GM21786 (cell line): ENCODE measurements around the gene ANKLE1.
"Not testable (repeated sequence)": the region's sequence is repeated elsewhere in the genome, so short reads cannot be mapped to it uniquely, and the experiment has no call there.

Source experiments
- ATAC-seq: cut with Tn5 transposase; IDR thresholded peaks from one replicate; pipeline ENCODE4 v1.9.1; 2021; ENCODE audit not compliant: unreplicated experiment

ANKLE1 gene

DNA sequence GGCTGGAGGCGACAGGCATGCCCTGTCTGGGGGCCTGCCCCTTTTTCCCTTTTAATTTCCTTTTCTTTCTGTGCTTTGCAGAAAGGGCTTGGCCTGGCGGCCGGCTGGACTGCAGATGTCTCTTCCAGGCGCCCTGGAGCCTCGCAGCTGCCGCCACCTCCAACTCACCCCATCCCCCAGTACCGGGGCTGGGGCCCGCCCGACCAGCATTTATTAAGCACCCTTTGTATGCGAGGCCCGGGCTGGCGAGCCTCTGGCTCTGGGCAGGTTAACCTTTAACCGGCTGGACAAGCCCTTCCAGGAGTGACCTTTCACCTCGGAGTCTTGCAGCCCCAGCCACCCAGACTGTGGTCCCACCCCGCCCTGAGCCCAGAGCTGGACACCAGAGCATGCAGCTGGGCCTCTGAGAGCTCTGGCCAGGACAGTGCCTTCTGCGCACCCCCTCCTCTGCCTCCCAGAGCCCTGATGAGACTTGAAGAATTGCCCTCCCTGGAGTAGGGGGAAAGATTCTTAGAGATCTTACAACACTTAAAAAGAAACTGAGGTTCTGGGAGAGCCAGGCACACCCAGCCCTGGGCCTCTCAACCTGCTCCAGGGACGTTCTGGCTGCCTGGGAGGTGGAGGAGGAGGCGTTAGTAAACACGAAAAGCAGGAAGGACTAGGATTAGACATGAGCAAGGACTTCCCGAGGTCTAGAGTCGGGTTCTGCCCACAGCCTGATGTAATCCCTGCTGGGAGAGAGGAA, 34.8 kb upstream of the ANKLE1 start:
- ATAC-seq = no peak

DNA sequence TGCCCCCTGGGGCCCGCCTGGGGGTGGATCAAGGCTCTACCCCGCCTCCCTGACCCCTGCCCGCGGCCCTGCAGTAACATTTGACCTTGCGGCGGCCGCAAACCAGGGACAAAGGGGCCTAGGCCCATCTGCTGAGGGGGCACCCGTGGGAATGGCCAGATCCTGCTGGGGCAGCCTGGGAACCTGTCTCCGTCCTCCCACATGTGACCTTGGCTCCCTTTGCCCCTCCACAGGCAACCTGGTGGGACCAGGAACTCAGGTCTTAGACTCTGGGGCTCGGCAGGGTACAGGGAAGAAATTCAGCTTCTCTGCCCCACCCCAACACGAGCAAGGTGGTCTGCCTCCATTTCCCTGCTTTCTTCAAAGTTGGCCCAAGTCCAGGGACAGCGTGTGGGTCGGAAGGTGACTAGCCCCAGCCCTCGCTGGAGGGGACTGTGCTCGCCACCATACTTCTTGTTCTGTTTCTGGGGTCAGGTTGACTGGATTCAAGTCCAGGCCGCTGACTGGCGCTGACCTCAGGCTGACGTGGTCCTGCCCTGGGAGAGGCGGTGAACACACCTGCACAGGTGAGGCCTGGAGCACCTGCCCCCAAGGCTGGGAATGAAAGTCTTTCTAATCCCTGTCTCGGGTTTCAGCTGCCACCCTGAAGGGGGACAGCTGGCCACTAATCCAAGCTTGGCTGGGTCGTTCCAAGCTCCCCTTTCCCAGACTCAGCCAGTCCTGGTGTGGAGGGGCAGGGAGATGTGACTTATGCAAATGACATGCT, 33.5 kb upstream of the ANKLE1 start:
- ATAC-seq = no peak

DNA sequence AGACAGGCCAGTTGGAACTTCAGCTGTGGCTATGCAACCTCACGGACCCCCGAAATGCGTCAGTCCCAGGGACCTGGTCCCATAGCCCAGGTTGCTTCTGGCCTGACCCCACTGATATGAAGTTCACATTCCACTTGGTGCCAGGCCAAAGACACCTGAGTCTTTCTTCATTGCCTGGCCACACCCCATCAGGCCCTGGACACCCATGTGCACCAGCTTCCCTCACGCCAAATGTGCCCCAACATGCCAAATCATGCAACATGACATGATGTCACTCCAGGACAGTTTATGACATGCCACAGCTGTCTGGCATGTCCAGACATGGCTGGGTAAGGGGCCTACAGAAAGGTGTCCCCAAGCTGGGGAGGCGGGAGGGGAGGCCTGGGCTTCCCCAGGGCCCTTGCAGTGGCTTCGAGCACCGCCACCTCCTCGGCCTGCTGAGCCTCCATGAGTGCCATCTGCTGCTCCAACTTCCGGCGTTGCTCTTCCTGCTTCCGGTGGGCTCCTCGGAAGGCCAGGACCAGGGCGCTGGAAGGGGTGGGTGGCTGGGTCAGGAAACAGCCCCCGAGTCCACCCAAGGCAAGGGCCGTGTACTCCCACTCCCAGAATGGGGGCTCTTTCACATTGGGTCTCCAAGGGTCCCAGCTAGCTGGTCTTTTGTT, 31.7 kb upstream of the ANKLE1 start:
- no peak for ATAC-seq

DNA sequence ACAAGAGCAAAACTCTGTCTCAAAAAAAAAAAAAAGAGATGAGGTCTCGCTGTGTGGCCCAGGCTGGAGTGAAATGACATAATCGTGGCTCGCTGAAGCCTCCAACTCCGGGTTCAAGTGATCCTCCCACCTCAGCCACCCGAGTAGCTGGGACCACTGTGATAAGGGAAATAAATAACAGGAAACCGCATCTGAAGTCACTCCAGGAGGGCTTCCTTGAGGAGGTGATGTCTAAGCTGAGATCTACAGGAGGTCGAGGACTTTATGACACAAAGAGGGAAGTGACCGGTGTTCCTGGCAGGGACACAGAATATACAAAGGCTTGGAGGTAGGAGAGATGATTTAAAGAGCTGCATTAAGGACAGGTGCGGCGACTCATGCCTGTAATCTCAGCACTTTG, 27.1 kb upstream of the ANKLE1 start:
- ATAC-seq = no peak

DNA sequence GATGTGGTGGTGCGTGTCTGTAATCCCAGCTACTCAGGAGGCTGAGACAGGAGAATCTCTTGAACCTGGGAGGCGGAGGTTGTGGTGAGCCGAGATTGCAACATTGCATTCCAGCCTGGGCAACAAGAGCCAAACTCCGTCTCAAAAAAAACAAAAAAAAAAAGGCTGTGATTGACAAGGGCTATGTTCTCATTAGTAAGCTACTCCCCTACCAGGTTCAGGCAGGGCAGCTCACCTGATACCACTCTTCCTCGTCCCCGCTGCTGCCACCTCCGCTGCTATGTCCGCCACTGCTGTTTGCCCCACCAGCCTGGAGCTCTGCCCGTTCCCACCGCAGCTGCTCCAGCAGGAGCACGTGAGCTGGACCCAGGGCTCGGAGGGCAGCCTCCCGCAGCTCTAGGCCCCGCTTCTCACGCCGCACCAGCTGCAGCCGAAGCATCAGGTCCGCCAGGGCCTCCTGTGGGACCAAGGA, 26.5 kb upstream of the ANKLE1 start:
- ATAC-seq = no peak

DNA sequence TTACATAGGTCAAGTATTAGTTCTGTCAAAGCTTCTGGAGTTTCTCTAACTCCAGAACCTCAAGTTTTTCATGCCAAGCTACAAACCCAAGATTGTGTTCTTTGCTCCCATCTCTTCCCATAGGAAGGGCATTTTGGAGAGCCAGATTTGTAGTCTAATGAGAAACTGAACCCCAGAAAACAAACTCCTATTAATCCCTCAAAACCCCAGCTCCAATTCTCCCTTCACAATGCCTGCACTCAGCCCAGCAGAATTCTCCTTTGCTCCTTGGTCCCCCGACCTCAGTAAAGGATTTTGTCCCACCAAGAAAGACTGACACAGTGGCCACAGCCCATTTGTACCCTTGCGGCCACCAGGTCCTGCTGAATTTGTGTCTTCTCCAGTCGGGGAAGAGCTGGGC, 25.6 kb upstream of the ANKLE1 start:
- ATAC-seq = no peak

DNA sequence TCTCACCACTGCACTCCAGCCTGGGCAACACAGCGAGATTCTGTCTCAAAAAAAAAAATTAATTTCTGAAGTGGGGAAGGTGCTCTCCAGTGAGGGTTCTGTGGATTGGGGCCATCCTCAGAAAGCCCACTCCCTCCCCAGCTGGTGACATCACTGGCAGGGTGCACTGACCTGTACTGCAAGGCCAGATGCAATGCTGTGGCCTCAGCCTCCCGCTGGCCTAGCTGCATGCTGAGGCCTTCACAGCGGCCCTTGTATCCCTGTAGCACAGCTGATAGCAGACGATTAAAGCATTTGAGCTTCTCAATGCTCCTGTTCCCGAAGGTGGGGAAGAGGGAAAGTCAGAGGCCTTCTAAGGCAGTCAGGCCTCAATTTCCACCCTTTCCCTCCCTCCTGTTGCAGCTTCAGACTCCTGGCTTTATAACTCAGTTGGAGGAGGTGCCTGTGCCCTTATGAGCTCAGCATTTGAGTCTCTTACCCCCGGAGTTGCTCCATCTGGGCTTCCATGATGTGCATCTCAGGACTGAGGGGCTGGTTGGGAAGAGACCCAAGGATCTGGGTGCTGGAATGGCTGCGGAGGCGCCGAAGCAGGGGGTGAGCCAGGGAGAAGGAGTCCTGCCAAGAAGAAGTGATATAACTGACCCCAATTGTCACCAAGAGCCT, 22.5 kb upstream of the ANKLE1 start:
- no peak for ATAC-seq

DNA sequence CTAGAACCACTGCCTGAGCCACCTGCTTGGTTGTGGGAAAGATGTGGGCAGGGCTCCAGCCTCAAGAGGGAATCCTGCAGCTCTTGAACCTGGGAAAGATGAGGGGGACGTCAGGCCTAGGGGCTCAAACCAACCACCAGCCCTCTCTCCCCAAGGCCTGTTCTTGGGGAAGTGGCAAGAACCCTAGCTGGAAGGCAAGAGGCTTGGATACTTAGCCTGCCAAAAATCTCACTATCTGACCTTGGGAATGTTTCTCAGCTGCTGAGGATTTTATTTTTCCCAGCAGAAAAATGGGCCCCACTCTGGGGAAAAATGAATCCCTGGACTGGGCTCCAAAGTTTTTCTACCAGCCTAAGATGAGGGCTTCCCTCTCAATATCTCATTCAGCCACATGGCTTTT, 21.8 kb upstream of the ANKLE1 start:
- no peak for ATAC-seq

DNA sequence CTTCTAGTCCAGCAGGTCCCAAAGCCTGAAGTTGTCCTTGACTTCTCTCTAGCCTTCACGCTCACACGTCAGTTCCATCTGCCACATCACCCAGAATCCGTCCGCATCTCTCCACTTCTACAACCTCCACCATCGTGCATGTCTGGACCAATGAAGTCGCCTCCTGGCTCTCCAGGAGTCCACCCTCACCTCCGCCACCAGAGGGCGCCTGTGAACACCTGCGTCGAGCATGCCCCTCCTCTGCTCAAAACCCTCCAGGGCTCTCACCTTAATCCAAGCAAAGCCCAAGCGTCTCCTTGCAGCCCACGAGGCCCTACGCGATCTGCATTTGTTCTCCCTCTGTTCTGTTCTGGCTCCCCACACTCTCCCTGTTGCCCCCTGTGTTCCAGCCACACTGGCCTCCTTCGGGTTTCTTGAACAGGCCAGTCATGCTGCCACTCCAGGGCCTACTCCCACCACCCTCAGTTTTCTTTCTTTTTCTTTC, 20.8 kb upstream of the ANKLE1 start:
- ATAC-seq = peak; percentile 72

DNA sequence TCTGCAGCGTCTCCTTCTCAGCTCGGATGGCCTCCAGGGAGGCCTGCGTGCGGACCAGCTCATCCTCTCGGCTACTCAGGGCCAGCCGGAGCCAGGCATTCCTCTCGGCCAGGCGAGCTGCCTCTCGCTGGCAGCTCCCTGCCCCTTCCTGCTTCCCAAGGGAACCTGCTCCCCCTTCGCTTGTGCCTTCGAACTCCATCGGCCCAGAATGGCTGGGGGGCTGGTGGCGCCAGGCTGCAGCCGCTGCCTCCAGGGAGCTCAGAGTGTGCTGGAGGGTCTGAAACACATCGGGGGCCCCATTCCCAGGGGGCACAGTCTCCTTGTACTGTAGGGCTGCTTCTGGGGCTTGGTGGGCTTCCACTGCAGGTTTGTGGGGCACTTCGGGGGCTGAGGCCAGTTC, 19.1 kb upstream of the ANKLE1 start:
- no peak for ATAC-seq

DNA sequence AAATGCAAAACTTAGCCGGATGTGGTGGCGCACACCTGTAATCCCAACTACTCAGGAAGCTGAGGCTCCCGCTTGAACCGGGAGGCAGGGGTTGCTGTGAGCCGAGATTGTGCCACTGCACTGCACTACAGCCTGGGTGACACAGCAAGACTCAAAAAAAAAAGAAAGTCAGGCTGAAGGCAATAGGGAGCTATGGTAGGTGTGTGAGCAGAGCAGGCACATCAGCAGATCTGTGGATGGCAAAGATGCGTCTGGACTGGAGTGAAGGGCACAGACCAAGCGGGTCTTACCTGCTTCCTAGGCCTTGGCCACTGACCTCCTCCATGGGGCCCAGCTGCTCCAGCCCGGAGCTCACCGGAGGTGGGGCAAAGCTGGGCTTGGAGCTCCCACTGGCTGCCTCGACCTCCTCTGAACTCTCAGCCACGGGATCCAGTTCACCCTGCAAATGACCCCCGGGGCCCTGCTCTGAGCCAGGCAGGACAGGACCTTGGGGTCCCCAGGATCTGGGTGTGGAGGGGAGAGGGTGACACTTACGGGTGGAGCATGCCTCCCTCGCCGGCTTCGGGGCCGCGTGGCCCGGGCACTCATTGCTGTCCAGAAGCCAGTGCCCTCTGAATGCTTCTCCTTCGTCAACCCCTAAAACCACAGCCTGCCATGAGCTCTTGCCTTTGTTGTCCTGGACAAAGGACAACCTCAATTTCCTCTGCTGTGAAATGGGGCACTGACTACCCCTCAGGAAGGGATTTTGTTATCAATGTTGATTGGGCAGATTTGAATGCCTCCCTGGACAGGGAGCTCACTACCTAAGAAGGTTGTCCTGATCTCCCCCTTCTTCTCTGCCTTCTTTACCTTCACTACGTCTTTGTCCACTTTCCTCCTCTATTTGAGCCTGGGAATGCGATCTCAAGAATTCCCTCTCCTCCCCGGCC, 17.7 kb upstream of the ANKLE1 start:
- no peak for ATAC-seq

DNA sequence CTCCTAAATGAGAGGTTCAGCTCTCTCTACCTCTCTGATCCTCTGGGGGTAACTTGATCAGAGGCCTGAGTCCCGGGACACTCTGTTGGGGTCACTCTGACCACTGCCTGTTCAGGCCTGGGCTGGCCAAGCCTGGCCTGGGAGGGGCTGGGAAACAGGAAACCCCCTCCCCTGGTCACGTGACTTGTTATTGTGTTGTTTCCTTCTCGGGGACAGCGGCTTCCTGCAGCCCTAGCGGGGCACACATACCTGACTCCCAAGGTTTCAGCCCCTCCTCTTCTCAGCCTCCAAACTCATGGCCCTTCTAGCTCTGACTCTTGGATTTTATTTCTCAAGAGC, 17.1 kb upstream of the ANKLE1 start, which contains the start of gene USHBP1:
TSS of gene USHBP1 (minus strand) at position 105 of the 339 bp plus-strand sequence. CDS start 446 bp downstream, outside the sequence.
- no peak for ATAC-seq

DNA sequence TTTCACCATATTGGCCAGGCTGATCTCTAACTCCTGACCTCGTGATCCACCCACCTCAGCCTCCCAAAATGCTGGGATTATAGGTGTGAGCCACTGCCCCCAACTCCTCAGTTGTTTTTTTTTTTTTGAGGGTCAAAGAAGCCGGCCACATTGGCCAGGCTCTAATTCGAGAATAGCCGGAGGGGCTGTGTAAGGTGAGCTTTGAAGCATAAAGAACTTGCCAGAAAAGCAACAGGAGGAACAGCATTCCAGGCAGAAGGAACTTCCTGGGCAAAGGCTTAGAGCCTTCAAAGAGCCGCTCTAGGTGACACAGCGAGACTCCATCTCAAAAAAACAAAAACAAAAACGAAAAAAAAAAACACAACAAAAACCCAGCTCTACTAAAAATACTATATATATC, 15.7 kb upstream of the ANKLE1 start:
- ATAC-seq = no peak

DNA sequence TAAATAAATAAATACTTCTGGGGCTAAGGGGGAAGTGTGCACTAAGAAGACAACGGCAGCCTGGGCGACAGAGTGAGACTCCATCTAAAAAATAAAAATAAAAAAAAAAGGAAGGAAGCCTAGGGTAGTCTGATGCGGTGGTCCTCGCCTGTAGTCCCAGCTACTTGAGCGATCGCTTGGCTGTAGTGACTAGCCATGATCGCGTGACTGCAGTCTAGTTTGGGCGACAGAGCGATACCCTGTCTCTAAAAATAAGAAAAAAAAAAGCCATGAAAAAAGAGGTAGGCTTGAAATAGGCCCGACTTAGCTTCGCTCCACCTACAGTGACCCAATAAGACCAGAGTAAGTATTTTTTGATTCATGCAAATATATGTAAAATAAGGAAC, 15.1 kb upstream of the ANKLE1 start:
- no peak for ATAC-seq

DNA sequence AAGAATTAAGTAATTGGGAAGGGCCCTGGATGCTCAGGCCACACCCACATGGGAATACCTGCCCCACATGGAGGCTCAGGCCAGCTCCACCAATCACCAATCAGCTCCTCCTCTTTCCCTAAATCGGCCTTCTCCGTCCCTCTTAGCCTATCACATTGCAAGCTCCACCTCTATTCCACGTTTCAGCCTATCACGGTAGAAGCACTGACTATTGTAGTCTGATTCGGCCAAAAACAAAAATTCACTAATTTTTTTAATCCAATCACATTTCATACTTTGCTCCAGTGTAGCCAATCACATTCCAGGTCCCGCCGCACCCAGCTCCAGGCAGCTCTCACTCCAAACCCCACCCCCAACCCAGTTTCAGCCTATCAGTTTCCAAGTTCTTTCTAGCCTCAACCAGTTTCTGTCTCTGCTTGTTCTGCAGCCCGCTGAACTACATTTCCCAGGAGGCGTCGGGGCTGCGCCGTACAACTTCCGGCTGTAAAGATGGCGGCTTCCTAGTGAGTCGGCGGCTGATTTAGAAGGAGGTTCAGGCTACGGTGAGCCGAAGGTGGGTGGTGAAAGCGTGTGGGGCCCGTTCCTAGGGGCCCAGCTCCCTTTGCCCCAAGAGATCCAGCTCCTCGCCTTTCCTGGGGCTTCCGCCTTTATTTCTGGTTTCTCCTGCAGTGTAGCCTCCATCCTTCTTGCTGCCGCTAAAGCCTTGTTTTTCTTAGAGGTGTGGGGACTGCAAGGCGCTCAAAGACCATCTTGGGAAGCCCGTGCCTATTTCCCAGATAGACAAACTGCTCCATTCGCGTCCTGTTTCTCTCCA, 14.5 kb upstream of the ANKLE1 start, which contains the start of gene BABAM1:
TSS of gene BABAM1 (plus strand) at position 469 of the 814 bp plus-strand sequence. CDS start 1,364 bp downstream, outside the sequence.
- ATAC-seq = peak; percentile 84

DNA sequence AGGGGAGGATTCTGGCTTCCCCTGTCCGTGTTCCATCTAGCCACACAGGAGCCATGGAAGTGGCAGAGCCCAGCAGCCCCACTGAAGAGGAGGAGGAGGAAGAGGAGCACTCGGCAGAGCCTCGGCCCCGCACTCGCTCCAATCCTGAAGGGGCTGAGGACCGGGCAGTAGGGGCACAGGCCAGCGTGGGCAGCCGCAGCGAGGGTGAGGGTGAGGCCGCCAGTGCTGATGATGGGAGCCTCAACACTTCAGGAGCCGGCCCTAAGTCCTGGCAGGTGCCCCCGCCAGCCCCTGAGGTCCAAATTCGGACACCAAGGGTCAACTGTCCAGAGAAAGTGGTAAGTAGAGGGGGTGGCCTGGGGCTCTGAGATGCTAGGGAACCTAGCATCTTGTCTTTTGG, 12.9 kb upstream of the ANKLE1 start:
- no peak for ATAC-seq

DNA sequence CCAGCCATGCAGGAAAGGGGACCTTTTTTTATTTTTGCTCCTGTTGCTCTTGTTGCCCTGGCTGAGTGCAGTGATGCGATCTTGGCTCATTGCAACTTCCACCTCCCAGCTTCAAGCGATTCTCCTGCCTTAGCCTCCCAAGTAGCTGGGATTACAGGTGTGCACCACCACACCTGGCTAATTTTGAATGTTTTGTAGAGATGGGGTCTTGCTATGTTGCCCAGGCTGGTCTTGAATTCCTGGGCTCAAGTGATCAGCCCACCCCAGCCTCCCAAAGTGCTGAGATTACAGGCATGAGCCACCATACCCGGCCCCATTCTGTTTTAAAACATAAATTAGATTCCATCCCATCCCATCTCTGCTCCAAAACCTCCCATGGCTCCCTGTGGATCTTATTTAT, 6.8 kb upstream of the ANKLE1 start:
- not testable (repeated sequence) for ATAC-seq

DNA sequence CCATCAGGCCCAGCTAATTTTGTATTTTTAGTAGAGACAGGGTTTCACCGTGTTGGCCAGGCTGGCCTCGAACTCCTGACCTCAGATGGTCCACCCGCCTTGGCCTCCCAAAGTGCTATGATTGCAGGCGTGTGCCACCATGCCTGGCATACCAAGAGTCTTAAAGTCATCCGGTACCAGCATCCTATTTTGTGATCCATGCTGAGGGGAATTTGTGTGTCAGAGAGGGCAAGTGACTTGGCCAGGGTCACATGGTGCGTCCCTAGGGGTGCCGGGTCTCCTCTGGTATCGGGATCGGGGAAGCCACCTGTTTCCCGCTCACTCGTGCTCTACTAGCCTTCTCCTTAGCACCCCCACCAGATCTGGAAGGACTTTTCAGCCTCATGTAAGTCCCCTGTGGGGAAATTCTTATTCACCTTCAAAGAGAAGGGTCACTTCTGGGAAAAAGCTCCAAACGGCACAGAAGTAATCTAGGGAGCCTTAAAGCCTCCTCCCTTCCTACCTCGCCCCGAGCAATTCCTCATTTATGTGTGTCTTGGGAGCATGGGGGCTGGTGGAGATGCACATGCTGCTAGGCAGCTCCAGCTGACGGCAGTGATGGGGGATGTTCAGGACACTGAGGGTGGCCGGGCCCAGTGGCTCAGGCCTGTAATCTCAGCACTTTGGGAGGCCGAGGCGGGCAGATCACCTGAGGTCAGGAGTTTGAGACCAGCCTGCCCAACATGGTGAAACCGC, 6.1 kb upstream of the ANKLE1 start:
- ATAC-seq = no peak
